Karpas-422 (cell line): Measurements from ENCODE around the gene MAP3K13. TPM values are rescaled to one million over a fixed set of nuclear protein-coding genes. Genes with fewer than 3 reads are reported as not detected.

Source experiments
- total RNA-seq: library from RNA; depleted of rRNA; stranded (reverse); fragments of >200 nt; shearing (Covaris generic); gene quantifications from 2 replicates; pipeline ENCODE4 v1.2.3, GENCODE V29; 2014; ENCODE audit warnings: low replicate concordance; rRNA removed

MAP3K13 gene
- total RNA-seq, 1 experiment from 2014 or later, result 0.19 TPM

Other genes starting within 250 kb of the MAP3K13 start
- not detected in 2 replicates for gene C3orf70, start 210.1 kb upstream of the MAP3K13 start, total RNA-seq
- gene EHHADH, start 109.1 kb upstream of the MAP3K13 start, total RNA-seq, result not detected in 2 replicates
- gene TMEM41A, start 135.9 kb downstream of the MAP3K13 start, total RNA-seq, result 20.6 and 34.1 TPM in 2 replicates
- not detected in 2 replicates for gene LIPH, start 189.5 kb downstream of the MAP3K13 start, total RNA-seq
- 59.1 and 89.1 TPM in 2 replicates for gene SENP2, start 223.2 kb downstream of the MAP3K13 start, total RNA-seq